Measurements from ENCODE around the gene SETDB2. TPM values are rescaled to one million over a fixed set of nuclear protein-coding genes. Genes with fewer than 3 reads are reported as not detected.

The SETDB2 gene
- total and polyA plus RNA-seq, 10 of the 15 experiments (the other 5 are each of a cell fraction or from before 2014, with no cell fraction given), result 1.2 to 10.0 (median 7.4) TPM

- in situ Hi-C loops (cut with MboI) (no loop called here), intact Hi-C loops (cut with micrococcal nuclease; ENCODE audit: unreplicated experiment) (no loop called here)
- DNase-seq (ENCODE audit: low read depth, low spot score), result no peak
- FAIRE-seq, result no peak
- H3K36me3 ChIP-seq (ENCODE audit: control insufficient read depth in 2 of 2, insufficient read depth in 2 of 2, low read length in 1 of 2), result peaks cover 4 to 25% of the 10 kb centered on the region in 2 experiments
- POLR2A ChIA-PET, result no interaction called here
- ATAC-seq, result no peak
- H3K79me2 ChIP-seq (ENCODE audit: control insufficient read depth, insufficient read depth, low read length), result no peaks in the 10 kb centered on the region
- SMC1A ChIA-PET (ENCODE audit: uncharacterized antibody, unreplicated experiment), result interaction anchor here (1.1 kb wide), 1 partner anchor 58 kb away, joined by 3 read pairs; no protein-coding TSS in a partner anchor
- H3K4me2 ChIP-seq (ENCODE audit: control insufficient read depth, insufficient read depth), result no peak overlapping the region
- H2AFZ ChIP-seq (ENCODE audit: control insufficient read depth, low read depth, low read length), result no peak overlapping the region
- no peak overlapping the region for H3K9ac ChIP-seq (ENCODE audit: control insufficient read depth, insufficient read depth, low read length)
- TF ChIP-seq MLLT1 (IDR thresholded peaks at IDR 0.05) (no peak), SREBF2 (IDR thresholded peaks at IDR 0.05; ENCODE audit: low read length) (no peak), MAX (IDR thresholded peaks at IDR 0.05; ENCODE audit: low read depth, low read length) (no peak), TCF12 (IDR thresholded peaks at IDR 0.05; ENCODE audit: low read depth, low read length) (no peak), SUZ12 (IDR thresholded peaks at IDR 0.05; ENCODE audit: unreplicated experiment) (no peak)
- H3K27me3 ChIP-seq (replicated peaks in 1 of 2; ENCODE audit: control insufficient read depth in 2 of 2, insufficient read depth in 2 of 2, low read length in 1 of 2), result no peaks in the 10 kb centered on the region
- BruUV-seq (replicated peaks), result no TSS peak
- WGBS (ENCODE audit: insufficient coverage, insufficient replicate concordance, low lambda C conversion rate, missing lambda C conversion rate), result 98% methylated on average over 2 of the region's 2 CpGs
- CTCF ChIA-PET, result no interaction called here
- H3K4me3 ChIP-seq, result no peak overlapping the region
- no peaks in the 10 kb centered on the region for H3K4me1 ChIP-seq (ENCODE audit: control insufficient read depth, insufficient read depth, low read length)
- H3K9me3 ChIP-seq (replicated peaks; ENCODE audit: control insufficient read depth, insufficient read depth, low read length), result no peaks in the 10 kb centered on the region; the same call in 2 of the 3 replicates
- RAD21 ChIA-PET (ENCODE audit: unreplicated experiment), result no interaction called here
- H4K20me1 ChIP-seq (ENCODE audit: control insufficient read depth, insufficient read depth), result no peaks in the 10 kb centered on the region
- H3K27ac ChIP-seq (ENCODE audit: control insufficient read depth, insufficient read depth), result no peak overlapping the region
These were observed 68.5 kb downstream of the SETDB2 start for GRCh38 chr13:49512578-49512977.

GRCh38 chr13:49516467-49516866, 72.4 kb downstream of the SETDB2 start:
- BruUV-seq (replicated peaks), result no TSS peak
- intact Hi-C loops (cut with micrococcal nuclease; ENCODE audit: unreplicated experiment), result no loop called here
- Histone ChIP-seq H3K79me2 (ENCODE audit: control insufficient read depth, insufficient read depth, low read length) (no peaks in the 10 kb centered on the region), H4K20me1 (ENCODE audit: control insufficient read depth, insufficient read depth) (no peaks in the 10 kb centered on the region), H3K4me3 (no peak overlapping the region), H3K9ac (ENCODE audit: control insufficient read depth, insufficient read depth, low read length) (no peak overlapping the region), H3K27ac (ENCODE audit: control insufficient read depth, insufficient read depth) (no peak overlapping the region), H3K4me1 (ENCODE audit: control insufficient read depth, insufficient read depth, low read length) (no peaks in the 10 kb centered on the region), H3K4me2 (ENCODE audit: control insufficient read depth, insufficient read depth) (no peak overlapping the region), H3K27me3 (replicated peaks in 1 of 2; ENCODE audit: control insufficient read depth in 2 of 2, insufficient read depth in 2 of 2, low read length in 1 of 2) (no peaks in the 10 kb centered on the region), H3K36me3 (ENCODE audit: control insufficient read depth in 2 of 2, insufficient read depth in 2 of 2, low read length in 1 of 2) (peaks cover 4 to 27% of the 10 kb centered on the region in 2 experiments), H2AFZ (ENCODE audit: control insufficient read depth, low read depth, low read length) (no peak overlapping the region), H3K9me3 (replicated peaks; ENCODE audit: control insufficient read depth, insufficient read depth, low read length) (no peaks in the 10 kb centered on the region)
- ChIA-PET POLR2A (no interaction called here), RAD21 (ENCODE audit: unreplicated experiment) (no interaction called here), CTCF (interaction anchor here (1.0 to 1.1 kb wide), 2 partner anchors 195 to 216 kb away, joined by 3 read pairs; no protein-coding TSS in a partner anchor), SMC1A (ENCODE audit: uncharacterized antibody, unreplicated experiment) (interaction anchor here (0.6 kb wide), 1 partner anchor 310 kb away, joined by 4 read pairs; no protein-coding TSS in a partner anchor)
- in situ Hi-C loops (cut with MboI), result no loop called here
- DNase-seq (ENCODE audit: low read depth, low spot score), result no peak
- FAIRE-seq, result no peak
- WGBS (ENCODE audit: insufficient coverage, insufficient replicate concordance, low lambda C conversion rate, missing lambda C conversion rate), result 97% methylated on average over 5 of the region's 5 CpGs
- ATAC-seq, result no peak
- no peak for TF ChIP-seq USF2 (IDR thresholded peaks at IDR 0.05; ENCODE audit: borderline replicate concordance, low read depth, low read length)
- TF ChIP-seq SPI1 (IDR thresholded peaks at IDR 0.05; ENCODE audit: borderline replicate concordance, insufficient read depth, low read depth, low read length), result no peak
- no peak for TF ChIP-seq MLLT1 (IDR thresholded peaks at IDR 0.05)
- no peak for TF ChIP-seq ZSCAN29 (IDR thresholded peaks at IDR 0.05)
- TF ChIP-seq BCLAF1 (IDR thresholded peaks at IDR 0.05), result no peak
- TF ChIP-seq NR2C2 (IDR thresholded peaks at IDR 0.05; ENCODE audit: borderline replicate concordance, control insufficient read depth, insufficient read length, low read depth), result no peak

All from GM12878 (cell line).